Measurements from ENCODE around the gene ANKRD18A. TPM values are rescaled to one million over a fixed set of nuclear protein-coding genes. Genes with fewer than 3 reads are reported as not detected.

Gene ANKRD18A
- total and polyA plus RNA-seq, 2 of the 8 experiments (the other 6 are each of a cell fraction or from before 2014, with no cell fraction given): 0.68 to 4.0 TPM

GRCh38 chr9:38622951-38623350 lies 2.6 kb upstream of the ANKRD18A start (continued):
- TF ChIP-seq CHD7 (IDR thresholded peaks at IDR 0.05; ENCODE audit: insufficient replicate concordance, low read length) (no peak), CHD1 (IDR thresholded peaks at IDR 0.05; ENCODE audit: low read depth, low read length) (no peak), BCL11A (IDR thresholded peaks at IDR 0.05; ENCODE audit: low read depth in 2 of 2, low read length in 2 of 2) (no peak), KDM5A (IDR thresholded peaks at IDR 0.05; ENCODE audit: low read length) (no peak), RFX5 (IDR thresholded peaks at IDR 0.05; ENCODE audit: borderline replicate concordance, low read depth, low read length) (no peak), TCF12 (IDR thresholded peaks at IDR 0.05; ENCODE audit: low read depth, low read length) (no peak), EZH2 (IDR thresholded peaks at IDR 0.05; ENCODE audit: low read depth, low read length, severe bottlenecking) (no peak)
- TF ChIP-seq, protein P1, sequence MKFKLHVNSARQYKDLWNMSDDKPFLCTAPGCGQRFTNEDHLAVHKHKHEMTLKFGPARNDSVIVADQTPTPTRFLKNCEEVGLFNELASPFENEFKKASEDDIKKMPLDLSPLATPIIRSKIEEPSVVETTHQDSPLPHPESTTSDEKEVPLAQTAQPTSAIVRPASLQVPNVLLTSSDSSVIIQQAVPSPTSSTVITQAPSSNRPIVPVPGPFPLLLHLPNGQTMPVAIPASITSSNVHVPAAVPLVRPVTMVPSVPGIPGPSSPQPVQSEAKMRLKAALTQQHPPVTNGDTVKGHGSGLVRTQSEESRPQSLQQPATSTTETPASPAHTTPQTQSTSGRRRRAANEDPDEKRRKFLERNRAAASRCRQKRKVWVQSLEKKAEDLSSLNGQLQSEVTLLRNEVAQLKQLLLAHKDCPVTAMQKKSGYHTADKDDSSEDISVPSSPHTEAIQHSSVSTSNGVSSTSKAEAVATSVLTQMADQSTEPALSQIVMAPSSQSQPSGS (IDR thresholded peaks at IDR 0.05; ENCODE audit: low read length): no peak

Measured in H1 (cell line).